HG03354 (cell line): ENCODE results near the gene ATF4.

Experiments
- ATAC-seq: cut with Tn5 transposase; IDR thresholded peaks from one replicate; pipeline ENCODE4 v1.9.1; 2021; ENCODE audit warnings: mild to moderate bottlenecking; ENCODE audit not compliant: unreplicated experiment, poor library complexity, severe bottlenecking

Gene ATF4

GRCh38 chr22:39525658-39525975, 5.3 kb downstream of the ATF4 start:
- no peak for ATAC-seq

- ATAC-seq, result no peak
Measured at GRCh38 chr22:39526736-39527171, 6.4 kb downstream of the ATF4 start.

GRCh38 chr22:39527481-39527961, 7.2 kb downstream of the ATF4 start:
- ATAC-seq, result no peak

- ATAC-seq, result no peak
Measured at GRCh38 chr22:39528080-39528661, 7.8 kb downstream of the ATF4 start.

GRCh38 chr22:39528681-39529486, 8.5 kb downstream of the ATF4 start:
- ATAC-seq, result peak; percentile 30

- ATAC-seq, result no peak
Measured at GRCh38 chr22:39529487-39529851, 9.1 kb downstream of the ATF4 start.

- no peak for ATAC-seq
Measured at GRCh38 chr22:39530116-39530515, 9.8 kb downstream of the ATF4 start.

GRCh38 chr22:39530692-39531331, 10.4 kb downstream of the ATF4 start:
- no peak for ATAC-seq

- ATAC-seq, result peak; percentile 86
Measured at GRCh38 chr22:39532215-39533073, 12.1 kb downstream of the ATF4 start, which contains the start of gene RPS19BP1. Gene RPS19BP1, minus strand, starts transcription at chr22:39532748. Its CDS starts 10 bp downstream, at chr22:39532738.

- ATAC-seq, result no peak
Measured at GRCh38 chr22:39534092-39534506, 13.7 kb downstream of the ATF4 start.

GRCh38 chr22:39534591-39535356, 14.4 kb downstream of the ATF4 start:
- ATAC-seq, result no peak

- ATAC-seq, result no peak
Measured at GRCh38 chr22:39535357-39535725, 15.0 kb downstream of the ATF4 start.

- no peak for ATAC-seq
Measured at GRCh38 chr22:39535831-39536449, 15.6 kb downstream of the ATF4 start.

- no peak for ATAC-seq
Measured at GRCh38 chr22:39536711-39537110, 16.3 kb downstream of the ATF4 start.

- ATAC-seq, result no peak
Measured at GRCh38 chr22:39537975-39538374, 17.6 kb downstream of the ATF4 start.

GRCh38 chr22:39543095-39543494, 22.7 kb downstream of the ATF4 start:
- no peak for ATAC-seq

GRCh38 chr22:39545386-39546365, 25.3 kb downstream of the ATF4 start:
- ATAC-seq, result no peak
